HepG2 (cell line): Measurements from ENCODE around the gene SLC38A1. TPM values are rescaled to one million over a fixed set of nuclear protein-coding genes. Genes with fewer than 3 reads are reported as not detected.

Experiments used
- ATAC-seq: fragments of 200-7000 bp; cut with Tn5 transposase; 3 replicates; pipeline ENCODE4 v1.9.1; 2020; ENCODE audit warnings: mild to moderate bottlenecking, moderate library complexity
- BruUV-seq: library from RNA; stranded (reverse); fragments of 400-500 nt; replicated peaks from 2 replicates; lab custom pipeline; 2021; lab: Mats Ljungman, UMichigan
- CTCF ChIA-PET: fragments of 300-600 bp; formaldehyde crosslinking; extraction: SDS; loops from one replicate; lab custom pipeline; 2021; ENCODE audit warnings: low total read pairs, inconsistent platforms, low intra/inter-chr PET ratio; lab: Yijun Ruan, JAX
- POLR2A ChIA-PET: fragments of 350-600 bp; sonication (Branson Sonifier 250); formaldehyde crosslinking; loops from one replicate; lab custom pipeline; 2020; ENCODE audit warnings: antibody characterized with exemption, inconsistent platforms; lab: Yijun Ruan, JAX
- DNase-seq: peaks from one replicate; pipeline ENCODE4 v3.0.0-alpha.2; 2015; ENCODE audit warnings: low spot score
- FAIRE-seq: peaks from 3 replicates; lab custom pipeline; 2011; peaks lifted over from hg19 to GRCh38; lab: Jason Lieb, UNC
- H2AFZ ChIP-seq: one replicate; pipeline ENCODE4 v1.6.1; 2011; ENCODE audit warnings: low read length, inconsistent platforms
- H3K27ac ChIP-seq: fragments of 300-600 bp; 3 replicates; pipeline ENCODE4 v1.8.0; 2011; ENCODE audit warnings: mixed run types, mild to moderate bottlenecking, mixed read lengths, low read length, inconsistent platforms; ENCODE audit not compliant: insufficient read depth; ENCODE audit errors: extremely low read length
- H3K27me3 ChIP-seq, 2 experiments: fragments of 200-600 bp in 1 of 2; 2 replicates in 1 of 2; 3 replicates in 1 of 2; pipeline versions ENCODE4 v1.6.0 to v1.8.0; 2011; ENCODE audit warnings: low read length in 2 of 2, mild to moderate bottlenecking in 2 of 2, moderate library complexity in 2 of 2, inconsistent platforms in 1 of 2; ENCODE audit not compliant: insufficient read depth in 2 of 2, control insufficient read depth in 1 of 2
- H3K36me3 ChIP-seq, 2 experiments: fragments of 200-600 bp in 1 of 2; replicated peaks in 1 of 2; 2 replicates in 1 of 2; 3 replicates in 1 of 2; pipeline versions ENCODE4 v1.5.1 to v1.8.0; 2011; ENCODE audit warnings: low read length in 2 of 2, inconsistent platforms in 1 of 2; ENCODE audit not compliant: insufficient read depth in 2 of 2, control insufficient read depth in 1 of 2
- H3K4me1 ChIP-seq: 2 replicates; pipeline ENCODE4 v1.5.1; 2012; ENCODE audit warnings: low read length, inconsistent platforms; ENCODE audit not compliant: insufficient read depth
- H3K4me2 ChIP-seq: 2 replicates; pipeline ENCODE4 v1.6.0; 2011; ENCODE audit warnings: low read depth, low read length, inconsistent platforms
- H3K4me3 ChIP-seq, 3 experiments: fragments of 200-600 bp in 1 of 3; sonication (generic), shearing (Covaris generic) in 1 of 3; replicated peaks in 1 of 3; 2 replicates each; pipeline ENCODE4 v1.5.1; 2011 to 2016; ENCODE audit warnings: low read length in 3 of 3, inconsistent platforms in 2 of 3, low read depth in 2 of 3, mild to moderate bottlenecking in 2 of 3, control low read depth in 1 of 3, mixed read lengths in 1 of 3; ENCODE audit not compliant: insufficient read depth in 1 of 3
- H3K79me2 ChIP-seq: one replicate; pipeline ENCODE4 v1.6.1; 2011; ENCODE audit warnings: low read length, inconsistent platforms; ENCODE audit not compliant: insufficient read depth
- H3K9ac ChIP-seq: 2 replicates; pipeline ENCODE4 v1.6.0; 2011; ENCODE audit warnings: mild to moderate bottlenecking, low read depth, low read length, inconsistent platforms; ENCODE audit not compliant: insufficient read depth
- H3K9me3 ChIP-seq: 2 replicates; pipeline ENCODE4 v1.5.1; 2012; ENCODE audit warnings: mild to moderate bottlenecking, low read length
- H4K20me1 ChIP-seq: 2 replicates; pipeline ENCODE4 v1.6.0; 2011; ENCODE audit warnings: inconsistent platforms, mild to moderate bottlenecking, low read length, moderate library complexity; ENCODE audit not compliant: insufficient read depth
- CBX2 ChIP-seq, 2 experiments: fragments of 200-600 bp in 1 of 2; sonication (generic); formaldehyde crosslinking in 1 of 2; IDR thresholded peaks; 2 replicates each; pipeline versions ENCODE4 v1.7.0 to v1.8.1; 2018 to 2022; ENCODE audit warnings: low read depth in 2 of 2, low read length in 1 of 2, mild to moderate bottlenecking in 1 of 2, missing genetic modification reagents in 1 of 2
- DNMT3B ChIP-seq: conservative IDR thresholded peaks from 2 replicates; pipeline ENCODE4 v1.6.1; 2016; ENCODE audit warnings: missing biosample characterization, control low read depth
- EED ChIP-seq: sonication (generic); formaldehyde crosslinking; IDR thresholded peaks from 2 replicates; pipeline ENCODE4 v1.5.0; 2020; ENCODE audit warnings: mild to moderate bottlenecking, missing genetic modification reagents
- NRL ChIP-seq: sonication (generic); formaldehyde crosslinking; IDR thresholded peaks from 2 replicates; pipeline ENCODE4 v1.5.0; 2020; ENCODE audit warnings: missing genetic modification reagents, mild to moderate bottlenecking, moderate library complexity, borderline replicate concordance
- SCMH1 ChIP-seq: sonication (generic); formaldehyde crosslinking; IDR thresholded peaks from 2 replicates; pipeline ENCODE4 v1.9.0; 2021; ENCODE audit warnings: missing genetic modification reagents, mild to moderate bottlenecking, borderline replicate concordance
- SUZ12 ChIP-seq: fragments of 150-350 bp; IDR thresholded peaks from 2 replicates; pipeline ENCODE4 v1.6.1; 2014; ENCODE audit warnings: low read depth, low read length
- TGIF2 ChIP-seq: IDR thresholded peaks from 2 replicates; pipeline ENCODE4 v1.6.1; 2016; ENCODE audit warnings: control low read depth, missing compliant biosample characterization
- U2AF2 ChIP-seq: fragments of 200-400 bp; formaldehyde crosslinking; IDR thresholded peaks from 2 replicates; pipeline ENCODE4 v1.6.1; 2017; ENCODE audit warnings: low read depth, mild to moderate bottlenecking, low read length
- ZNF136 ChIP-seq: sonication (generic); formaldehyde crosslinking; IDR thresholded peaks from 2 replicates; pipeline ENCODE4 v1.8.1; 2022; ENCODE audit warnings: low read depth, mild to moderate bottlenecking, moderate library complexity, missing genetic modification reagents
- ZNF331 ChIP-seq: sonication (generic); formaldehyde crosslinking; IDR thresholded peaks from 2 replicates; pipeline ENCODE4 v1.4.0; 2020; ENCODE audit warnings: missing genetic modification reagents
- ZNF441 ChIP-seq: sonication (generic); formaldehyde crosslinking; IDR thresholded peaks from 2 replicates; pipeline ENCODE4 v1.7.0; 2021; ENCODE audit warnings: missing genetic modification reagents, borderline replicate concordance
- ZSCAN25 ChIP-seq: sonication (generic); formaldehyde crosslinking; IDR thresholded peaks from 2 replicates; pipeline ENCODE4 v1.8.0; 2022; ENCODE audit warnings: mild to moderate bottlenecking, missing genetic modification reagents
- WGBS: methylation state at CpG from one replicate; pipeline ENCODE4 v1.1.6; 2017; ENCODE audit warnings: low lambda C conversion rate; 5-methylcytosine and 5-hydroxymethylcytosine counted together
- in situ Hi-C: cut with HindIII; loops from 2 replicates; pipeline ENCODE4 v1.10.0; 2017; ENCODE audit warnings: low pct_unique_long_range_greater_than_20kb; ENCODE audit not compliant: extremely low pct_ligation_motif_present
- intact Hi-C: fragments of 100-400 bp; cut with micrococcal nuclease; formaldehyde crosslinking; loops from one replicate; pipeline ENCODE4 v1.10.0; 2022; ENCODE audit not compliant: unreplicated experiment
- polyA plus RNA-seq, 8 experiments: library from polyadenylated mRNA; depleted of rRNA in 3 of 8; stranded (reverse) in 7 of 8; unstranded in 1 of 8; fragments of >200 nt; fragmentation: Illumina TruSeq in 4 of 8; extraction: Trizol in 4 of 8; gene quantifications; 2 replicates each; pipeline versions ENCODE4 v1.2.1 to v1.2.3, GENCODE V29; 2011 to 2016; ENCODE audit warnings: low read depth in 4 of 8, missing spikeins in 1 of 8, mixed read lengths in 1 of 8; ENCODE audit not compliant: insufficient read depth in 1 of 8
- total RNA-seq, 5 experiments: library from RNA; depleted of rRNA; stranded (reverse); fragments of >200 nt; fragmentation: Illumina TruSeq; extraction: Trizol; gene quantifications; 2 replicates each; pipeline ENCODE4 v1.2.3, GENCODE V29; 2016; ENCODE audit warnings: low read depth in 1 of 5
- TF ChIP-seq, protein P1 (sequence below): sonication (generic); formaldehyde crosslinking; IDR thresholded peaks from 2 replicates; pipeline ENCODE4 v1.4.0; 2020; ENCODE audit warnings: missing genetic modification reagents
- TF ChIP-seq, protein P2 (sequence below): sonication (generic); formaldehyde crosslinking; IDR thresholded peaks from 2 replicates; pipeline ENCODE4 v1.8.0; 2022; ENCODE audit warnings: mild to moderate bottlenecking, missing genetic modification reagents, moderate library complexity
- TF ChIP-seq, protein P3 (sequence below): sonication (generic); formaldehyde crosslinking; IDR thresholded peaks from 2 replicates; pipeline ENCODE4 v1.4.0; 2020; ENCODE audit warnings: missing genetic modification reagents
- TF ChIP-seq, protein P4 (sequence below): sonication (generic); formaldehyde crosslinking; IDR thresholded peaks from 2 replicates; pipeline ENCODE4 v1.4.0; 2020; ENCODE audit warnings: missing genetic modification reagents

Gene SLC38A1
- total and polyA plus RNA-seq, 2 of the 13 experiments (the other 11 are each of a cell fraction or from before 2014, with no cell fraction given) = 47.0 to 50.6 TPM

DNA sequence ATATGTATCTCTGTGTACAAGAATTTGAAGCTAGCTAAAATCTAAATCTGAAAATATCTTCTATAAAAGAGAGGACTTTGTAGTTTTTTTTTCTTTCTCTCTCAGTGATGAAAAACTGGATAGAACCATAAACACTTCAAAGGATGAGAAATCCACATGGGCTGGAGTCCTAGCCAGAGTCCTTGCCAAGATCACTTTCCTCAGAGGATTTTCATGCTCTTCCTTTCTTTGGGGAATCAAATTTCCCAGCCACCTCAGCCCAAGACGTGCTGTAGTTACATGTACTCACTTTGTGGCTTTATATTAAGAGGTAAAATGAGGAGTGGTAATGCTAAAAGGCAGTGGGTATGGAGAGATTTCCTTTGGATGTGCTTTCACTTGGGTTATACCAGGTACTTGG is 110.3 kb downstream of the SLC38A1 start (continued):
- no peak for TF ChIP-seq SCMH1 (CRISPR knock-in tag)
- no peak for TF ChIP-seq SUZ12
- TF ChIP-seq, protein P1, sequence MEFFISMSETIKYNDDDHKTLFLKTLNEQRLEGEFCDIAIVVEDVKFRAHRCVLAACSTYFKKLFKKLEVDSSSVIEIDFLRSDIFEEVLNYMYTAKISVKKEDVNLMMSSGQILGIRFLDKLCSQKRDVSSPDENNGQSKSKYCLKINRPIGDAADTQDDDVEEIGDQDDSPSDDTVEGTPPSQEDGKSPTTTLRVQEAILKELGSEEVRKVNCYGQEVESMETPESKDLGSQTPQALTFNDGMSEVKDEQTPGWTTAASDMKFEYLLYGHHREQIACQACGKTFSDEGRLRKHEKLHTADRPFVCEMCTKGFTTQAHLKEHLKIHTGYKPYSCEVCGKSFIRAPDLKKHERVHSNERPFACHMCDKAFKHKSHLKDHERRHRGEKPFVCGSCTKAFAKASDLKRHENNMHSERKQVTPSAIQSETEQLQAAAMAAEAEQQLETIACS (CRISPR knock-in tag) = no peak
- TF ChIP-seq TGIF2 (CRISPR knock-in tag) = no peak
- TF ChIP-seq ZNF441 (CRISPR knock-in tag) = no peak

DNA sequence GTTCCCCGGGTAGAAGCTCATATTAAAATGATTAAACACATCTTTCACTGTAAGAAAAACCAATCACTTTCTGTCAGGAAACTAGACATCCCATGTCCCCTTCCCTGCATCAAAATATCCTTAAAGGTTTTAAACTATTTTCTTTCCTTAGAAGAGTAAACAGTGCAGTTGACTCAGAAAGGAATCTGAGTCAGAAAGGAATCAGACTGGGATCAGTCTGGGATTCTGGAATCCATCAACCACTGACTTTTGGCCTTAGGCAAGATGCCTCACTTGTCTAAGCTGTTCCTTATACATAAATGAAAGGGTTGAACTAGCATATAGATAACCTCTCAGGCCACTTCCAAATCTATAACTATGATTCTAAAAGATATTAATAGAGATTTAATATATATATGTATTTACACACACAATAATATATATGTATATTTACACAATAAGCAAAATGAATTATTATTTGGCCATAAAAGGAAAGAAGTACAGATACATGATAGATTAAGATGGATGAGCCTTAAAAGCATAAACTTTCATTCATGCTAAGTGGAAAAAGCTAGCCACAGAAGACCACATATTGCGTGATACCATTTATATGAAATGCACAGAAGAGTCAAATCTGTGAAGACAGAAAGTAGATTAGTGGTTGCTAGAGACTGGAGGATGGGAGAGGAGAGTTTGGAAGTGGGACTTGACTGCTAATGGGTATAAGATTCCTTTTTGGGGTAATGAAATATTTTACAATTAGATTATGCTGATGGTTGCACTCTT is 114.4 kb downstream of the SLC38A1 start:
- intact Hi-C loops (loop anchor here (10.0 kb wide), 1 partner anchor 150 kb away; no protein-coding TSS in a partner anchor), in situ Hi-C loops (no loop called here)
- no peak overlapping the region for H3K9ac ChIP-seq
- H3K4me2 ChIP-seq = no peak overlapping the region
- H3K4me3 ChIP-seq = no peak overlapping the region
- H3K4me1 ChIP-seq = no peaks in the 10 kb centered on the region
- WGBS = 21% methylated on average over 2 of the region's 2 CpGs
- no peaks in the 10 kb centered on the region for H3K79me2 ChIP-seq
- H3K27me3 ChIP-seq = no peaks in the 10 kb centered on the region
- no peaks in the 10 kb centered on the region for H4K20me1 ChIP-seq
- no peak overlapping the region for H2AFZ ChIP-seq
- DNase-seq = no peak
- ATAC-seq = no peak
- no peak overlapping the region for H3K27ac ChIP-seq
- peaks cover 6% of the 10 kb centered on the region for H3K9me3 ChIP-seq
- POLR2A ChIA-PET = no interaction called here
- BruUV-seq = no TSS peak
- CTCF ChIA-PET = no interaction called here
- FAIRE-seq = no peak
- no peaks in the 10 kb centered on the region for H3K36me3 ChIP-seq
- TF ChIP-seq DNMT3B (CRISPR knock-in tag) (no peak), EED (no peak), ZSCAN25 (no peak), CBX2 (IDR thresholded peaks at IDR 0.05; ENCODE audit: low read depth, low read length) (no peak), CBX2 (CRISPR knock-in tag; IDR thresholded peaks at IDR 0.05; ENCODE audit: low read depth) (no peak), ZNF136 (CRISPR knock-in tag) (no peak), ZNF331 (CRISPR knock-in tag) (no peak), NRL (no peak), U2AF2 (no peak)
- TF ChIP-seq, protein P2, sequence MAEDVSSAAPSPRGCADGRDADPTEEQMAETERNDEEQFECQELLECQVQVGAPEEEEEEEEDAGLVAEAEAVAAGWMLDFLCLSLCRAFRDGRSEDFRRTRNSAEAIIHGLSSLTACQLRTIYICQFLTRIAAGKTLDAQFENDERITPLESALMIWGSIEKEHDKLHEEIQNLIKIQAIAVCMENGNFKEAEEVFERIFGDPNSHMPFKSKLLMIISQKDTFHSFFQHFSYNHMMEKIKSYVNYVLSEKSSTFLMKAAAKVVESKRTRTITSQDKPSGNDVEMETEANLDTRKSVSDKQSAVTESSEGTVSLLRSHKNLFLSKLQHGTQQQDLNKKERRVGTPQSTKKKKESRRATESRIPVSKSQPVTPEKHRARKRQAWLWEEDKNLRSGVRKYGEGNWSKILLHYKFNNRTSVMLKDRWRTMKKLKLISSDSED = no peak
- TF ChIP-seq, protein P3, sequence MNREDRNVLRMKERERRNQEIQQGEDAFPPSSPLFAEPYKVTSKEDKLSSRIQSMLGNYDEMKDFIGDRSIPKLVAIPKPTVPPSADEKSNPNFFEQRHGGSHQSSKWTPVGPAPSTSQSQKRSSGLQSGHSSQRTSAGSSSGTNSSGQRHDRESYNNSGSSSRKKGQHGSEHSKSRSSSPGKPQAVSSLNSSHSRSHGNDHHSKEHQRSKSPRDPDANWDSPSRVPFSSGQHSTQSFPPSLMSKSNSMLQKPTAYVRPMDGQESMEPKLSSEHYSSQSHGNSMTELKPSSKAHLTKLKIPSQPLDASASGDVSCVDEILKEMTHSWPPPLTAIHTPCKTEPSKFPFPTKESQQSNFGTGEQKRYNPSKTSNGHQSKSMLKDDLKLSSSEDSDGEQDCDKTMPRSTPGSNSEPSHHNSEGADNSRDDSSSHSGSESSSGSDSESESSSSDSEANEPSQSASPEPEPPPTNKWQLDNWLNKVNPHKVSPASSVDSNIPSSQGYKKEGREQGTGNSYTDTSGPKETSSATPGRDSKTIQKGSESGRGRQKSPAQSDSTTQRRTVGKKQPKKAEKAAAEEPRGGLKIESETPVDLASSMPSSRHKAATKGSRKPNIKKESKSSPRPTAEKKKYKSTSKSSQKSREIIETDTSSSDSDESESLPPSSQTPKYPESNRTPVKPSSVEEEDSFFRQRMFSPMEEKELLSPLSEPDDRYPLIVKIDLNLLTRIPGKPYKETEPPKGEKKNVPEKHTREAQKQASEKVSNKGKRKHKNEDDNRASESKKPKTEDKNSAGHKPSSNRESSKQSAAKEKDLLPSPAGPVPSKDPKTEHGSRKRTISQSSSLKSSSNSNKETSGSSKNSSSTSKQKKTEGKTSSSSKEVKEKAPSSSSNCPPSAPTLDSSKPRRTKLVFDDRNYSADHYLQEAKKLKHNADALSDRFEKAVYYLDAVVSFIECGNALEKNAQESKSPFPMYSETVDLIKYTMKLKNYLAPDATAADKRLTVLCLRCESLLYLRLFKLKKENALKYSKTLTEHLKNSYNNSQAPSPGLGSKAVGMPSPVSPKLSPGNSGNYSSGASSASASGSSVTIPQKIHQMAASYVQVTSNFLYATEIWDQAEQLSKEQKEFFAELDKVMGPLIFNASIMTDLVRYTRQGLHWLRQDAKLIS (CRISPR knock-in tag) = no peak
- TF ChIP-seq, protein P4, sequence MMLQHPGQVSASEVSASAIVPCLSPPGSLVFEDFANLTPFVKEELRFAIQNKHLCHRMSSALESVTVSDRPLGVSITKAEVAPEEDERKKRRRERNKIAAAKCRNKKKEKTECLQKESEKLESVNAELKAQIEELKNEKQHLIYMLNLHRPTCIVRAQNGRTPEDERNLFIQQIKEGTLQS (CRISPR knock-in tag) = no peak
